ENCODE data around the gene GALNT2. TPM values are rescaled to one million over a fixed set of nuclear protein-coding genes. Genes with fewer than 3 reads are reported as not detected.

The GALNT2 gene
- total RNA-seq, 1 experiment from 2014 or later, result 25.5 TPM

- DNase-seq (ENCODE audit: low spot score), result peak; percentile 54
These were observed 118.3 kb downstream of the GALNT2 start for GRCh38 chr1:230185076-230186001.

GRCh38 chr1:230186003-230186863, 119.2 kb downstream of the GALNT2 start:
- peak; percentile 93 for DNase-seq (ENCODE audit: low spot score)

- DNase-seq (ENCODE audit: low spot score), result no peak
These were observed 119.8 kb downstream of the GALNT2 start for GRCh38 chr1:230186874-230187273.

- no peak for DNase-seq (ENCODE audit: low spot score)
These were observed 120.3 kb downstream of the GALNT2 start for GRCh38 chr1:230187290-230187689.

- no peak for DNase-seq (ENCODE audit: low spot score)
These were observed 121.8 kb downstream of the GALNT2 start for GRCh38 chr1:230188826-230189225.

GRCh38 chr1:230189341-230189740, 122.3 kb downstream of the GALNT2 start:
- no peak for DNase-seq (ENCODE audit: low spot score)

GRCh38 chr1:230189824-230190223, 122.8 kb downstream of the GALNT2 start:
- no peak for DNase-seq (ENCODE audit: low spot score)

GRCh38 chr1:230191079-230191804, 124.2 kb downstream of the GALNT2 start:
- no peak for DNase-seq (ENCODE audit: low spot score)

- DNase-seq (ENCODE audit: low spot score), result no peak
These were observed 124.8 kb downstream of the GALNT2 start for GRCh38 chr1:230191855-230192254.

GRCh38 chr1:230194525-230194924, 127.5 kb downstream of the GALNT2 start:
- no peak for DNase-seq (ENCODE audit: low spot score)

- DNase-seq (ENCODE audit: low spot score), result no peak
These were observed 128.2 kb downstream of the GALNT2 start for GRCh38 chr1:230195199-230195598.

- DNase-seq (ENCODE audit: low spot score), result no peak
These were observed 129.0 kb downstream of the GALNT2 start for GRCh38 chr1:230196077-230196476.

GRCh38 chr1:230197644-230198567, 130.9 kb downstream of the GALNT2 start:
- no peak for DNase-seq (ENCODE audit: low spot score)

- DNase-seq (ENCODE audit: low spot score), result no peak
These were observed 132.0 kb downstream of the GALNT2 start for GRCh38 chr1:230199034-230199433.

- DNase-seq (ENCODE audit: low spot score), result no peak
These were observed 132.5 kb downstream of the GALNT2 start for GRCh38 chr1:230199554-230199953.

- DNase-seq (ENCODE audit: low spot score), result no peak
These were observed 133.2 kb downstream of the GALNT2 start for GRCh38 chr1:230200276-230200675.

- DNase-seq (ENCODE audit: low spot score), result no peak
These were observed 134.4 kb downstream of the GALNT2 start for GRCh38 chr1:230201445-230201844.

GRCh38 chr1:230204842-230205241, 137.8 kb downstream of the GALNT2 start:
- peak; percentile 82 for DNase-seq (ENCODE audit: low spot score)

- no peak for DNase-seq (ENCODE audit: low spot score)
These were observed 138.7 kb downstream of the GALNT2 start for GRCh38 chr1:230205719-230206198.

GRCh38 chr1:230206207-230206606, 139.2 kb downstream of the GALNT2 start:
- DNase-seq (ENCODE audit: low spot score), result no peak

Data from HT-29 (cell line).